ENCODE results near the gene MNAT1.
"Not testable (repeated sequence)": the region's sequence is repeated elsewhere in the genome, so short reads cannot be mapped to it uniquely, and the experiment has no call there.

- not testable (repeated sequence) for TF ChIP-seq CTCF, POLR2A (IDR thresholded peaks at IDR 0.05)
These were observed 117.1 kb downstream of the MNAT1 start for GRCh38 chr14:60851692-60852091.

All from lower leg skin (tissue), 3 donors.